HEK293 (cell line): ENCODE measurements around the gene NAP1L2.

Experiments used
- CTCF ChIA-PET: fragments of 350-600 bp; formaldehyde crosslinking; extraction: SDS; loops from one replicate; lab custom pipeline; 2021; ENCODE audit warnings: antibody characterized with exemption; lab: Yijun Ruan, JAX
- POLR2A ChIA-PET: fragments of 300-600 bp; formaldehyde crosslinking; extraction: SDS; loops from one replicate; lab custom pipeline; 2020; ENCODE audit warnings: antibody characterized with exemption, inconsistent platforms; lab: Yijun Ruan, JAX
- H3K27ac ChIP-seq: fragments of 200-500 bp; sonication (Bioruptor generic); 2 replicates; pipeline ENCODE4 v1.5.1; 2014; ENCODE audit warnings: low read depth, low read length, control low read depth, inconsistent platforms; ENCODE audit errors: extremely low read depth
- H3K36me3 ChIP-seq, 2 experiments: fragments of 200-500 bp in 1 of 2; sonication (Bioruptor generic) in 1 of 2; 1 replicate in 1 of 2; 2 replicates in 1 of 2; pipeline ENCODE4 v1.5.1; 2014 to 2017; ENCODE audit warnings: inconsistent platforms in 2 of 2, low read length in 2 of 2; ENCODE audit not compliant: control insufficient read depth in 2 of 2, insufficient read depth in 1 of 2
- H3K4me1 ChIP-seq: fragments of 200-500 bp; sonication (Bioruptor generic); 2 replicates; pipeline ENCODE4 v1.5.1; 2014; ENCODE audit warnings: mild to moderate bottlenecking, low read length, inconsistent platforms; ENCODE audit not compliant: control insufficient read depth, insufficient read depth
- H3K4me3 ChIP-seq: 2 replicates; pipeline ENCODE4 v1.5.1; 2011; ENCODE audit warnings: low read depth, mild to moderate bottlenecking, control low read depth, low read length, moderate library complexity
- H3K9me3 ChIP-seq: fragments of 200-500 bp; sonication (Bioruptor generic); 2 replicates; pipeline ENCODE4 v1.5.1; 2014; ENCODE audit warnings: low read depth, low read length, inconsistent platforms; ENCODE audit not compliant: control insufficient read depth, insufficient read depth
- HOXD13 ChIP-seq: sonication (generic); formaldehyde crosslinking; IDR thresholded peaks from 2 replicates; pipeline ENCODE4 v1.8.0; 2022; ENCODE audit warnings: missing genetic modification reagents, borderline replicate concordance
- PRDM1 ChIP-seq: fragments of 450-650 bp; formaldehyde crosslinking; IDR thresholded peaks from 2 replicates; pipeline ENCODE4; 2016; ENCODE audit warnings: missing biosample characterization, missing genetic modification characterization
- WT1 ChIP-seq: fragments of 450-650 bp; formaldehyde crosslinking; IDR thresholded peaks from 2 replicates; pipeline ENCODE4 v1.5.1; 2016; ENCODE audit warnings: missing biosample characterization, missing genetic modification characterization
- ZEB2 ChIP-seq: fragments of 450-650 bp; formaldehyde crosslinking; IDR thresholded peaks from 2 replicates; pipeline ENCODE4 v1.5.1; 2016; ENCODE audit warnings: missing biosample characterization, missing genetic modification characterization
- ZNF223 ChIP-seq: fragments of 450-650 bp; formaldehyde crosslinking; IDR thresholded peaks from 2 replicates; pipeline ENCODE4 v1.5.1; 2016; ENCODE audit warnings: missing biosample characterization, missing genetic modification characterization
- ZNF530 ChIP-seq: fragments of 450-650 bp; formaldehyde crosslinking; IDR thresholded peaks from 2 replicates; pipeline ENCODE4 v1.5.1; 2016; ENCODE audit warnings: low read depth, missing biosample characterization, missing genetic modification characterization
- TF ChIP-seq, protein P1 (sequence below): IDR thresholded peaks from 2 replicates; pipeline ENCODE4 v1.6.1; 2011; ENCODE audit warnings: mild to moderate bottlenecking, low read depth, low read length, borderline replicate concordance
- TF ChIP-seq, protein P2 (sequence below): fragments of 450-650 bp; formaldehyde crosslinking; IDR thresholded peaks from 2 replicates; pipeline ENCODE4 v1.5.1; 2017; ENCODE audit warnings: missing biosample characterization, mild to moderate bottlenecking, missing genetic modification characterization, moderate library complexity
- TF ChIP-seq, protein P3 (sequence below): fragments of 450-650 bp; formaldehyde crosslinking; IDR thresholded peaks from 2 replicates; pipeline ENCODE4 v1.5.1; 2016; ENCODE audit warnings: missing biosample characterization, missing genetic modification characterization, borderline replicate concordance
- TF ChIP-seq, protein P4 (sequence below): sonication (generic); formaldehyde crosslinking; IDR thresholded peaks from 2 replicates; pipeline ENCODE4 v1.8.1; 2022; ENCODE audit warnings: mild to moderate bottlenecking, moderate library complexity, missing genetic modification reagents
- TF ChIP-seq, protein P5 (sequence below): fragments of 450-650 bp; IDR thresholded peaks from 2 replicates; pipeline ENCODE4 v1.5.1; 2018; ENCODE audit warnings: missing biosample characterization, missing genetic modification characterization
- TF ChIP-seq, protein P6 (sequence below): fragments of 450-650 bp; formaldehyde crosslinking; IDR thresholded peaks from 2 replicates; pipeline ENCODE4 v1.5.1; 2016; ENCODE audit warnings: missing biosample characterization, missing genetic modification characterization
- TF ChIP-seq, protein P7 (sequence below): fragments of 450-650 bp; formaldehyde crosslinking; IDR thresholded peaks from 2 replicates; pipeline ENCODE4 v1.5.1; 2016; ENCODE audit warnings: missing biosample characterization, missing genetic modification characterization

NAP1L2 gene

DNA sequence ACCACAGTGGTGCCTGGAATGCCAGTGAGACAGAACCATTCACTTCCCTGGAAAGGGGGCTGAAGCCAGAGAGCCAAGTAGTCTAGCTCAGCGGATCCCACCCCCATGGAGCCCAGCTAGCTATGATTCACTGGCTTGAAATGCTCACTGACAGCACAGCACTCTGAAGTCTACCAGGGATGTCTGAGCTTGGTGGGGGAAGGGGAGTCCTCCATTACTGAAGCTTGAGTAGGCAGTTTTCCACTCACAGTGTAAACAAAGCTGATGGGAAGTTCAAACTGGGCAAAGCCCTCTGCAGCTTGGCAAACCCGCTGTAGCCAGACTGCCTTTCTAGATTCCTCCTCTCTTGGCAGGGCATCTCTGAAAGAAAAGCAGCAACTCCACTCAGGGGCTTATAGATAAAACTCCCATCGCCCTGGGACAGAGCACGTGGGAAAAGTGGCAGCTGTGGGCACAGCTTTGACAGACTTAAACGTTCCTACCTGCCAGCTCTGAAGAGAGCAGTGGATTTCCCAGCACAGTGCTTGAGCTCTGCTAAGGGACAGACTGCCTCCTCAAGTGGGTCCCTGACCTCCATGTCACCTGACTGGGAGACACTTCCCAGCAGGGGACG lies 32.0 kb downstream of the NAP1L2 start:
- POLR2A ChIA-PET: no interaction called here
- no peak for TF ChIP-seq HOXD13 (CRISPR knock-in tag)
- TF ChIP-seq, protein P1, sequence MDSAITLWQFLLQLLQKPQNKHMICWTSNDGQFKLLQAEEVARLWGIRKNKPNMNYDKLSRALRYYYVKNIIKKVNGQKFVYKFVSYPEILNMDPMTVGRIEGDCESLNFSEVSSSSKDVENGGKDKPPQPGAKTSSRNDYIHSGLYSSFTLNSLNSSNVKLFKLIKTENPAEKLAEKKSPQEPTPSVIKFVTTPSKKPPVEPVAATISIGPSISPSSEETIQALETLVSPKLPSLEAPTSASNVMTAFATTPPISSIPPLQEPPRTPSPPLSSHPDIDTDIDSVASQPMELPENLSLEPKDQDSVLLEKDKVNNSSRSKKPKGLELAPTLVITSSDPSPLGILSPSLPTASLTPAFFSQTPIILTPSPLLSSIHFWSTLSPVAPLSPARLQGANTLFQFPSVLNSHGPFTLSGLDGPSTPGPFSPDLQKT: no peak
- TF ChIP-seq WT1 (tag by site-specific recombination): no peak
- no peak for TF ChIP-seq ZNF223 (tag by site-specific recombination)
- TF ChIP-seq, protein P2, sequence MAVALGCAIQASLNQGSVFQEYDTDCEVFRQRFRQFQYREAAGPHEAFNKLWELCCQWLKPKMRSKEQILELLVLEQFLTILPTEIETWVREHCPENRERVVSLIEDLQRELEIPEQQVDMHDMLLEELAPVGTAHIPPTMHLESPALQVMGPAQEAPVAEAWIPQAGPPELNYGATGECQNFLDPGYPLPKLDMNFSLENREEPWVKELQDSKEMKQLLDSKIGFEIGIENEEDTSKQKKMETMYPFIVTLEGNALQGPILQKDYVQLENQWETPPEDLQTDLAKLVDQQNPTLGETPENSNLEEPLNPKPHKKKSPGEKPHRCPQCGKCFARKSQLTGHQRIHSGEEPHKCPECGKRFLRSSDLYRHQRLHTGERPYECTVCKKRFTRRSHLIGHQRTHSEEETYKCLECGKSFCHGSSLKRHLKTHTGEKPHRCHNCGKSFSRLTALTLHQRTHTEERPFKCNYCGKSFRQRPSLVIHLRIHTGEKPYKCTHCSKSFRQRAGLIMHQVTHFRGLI (tag by site-specific recombination): no peak
- TF ChIP-seq, protein P3, sequence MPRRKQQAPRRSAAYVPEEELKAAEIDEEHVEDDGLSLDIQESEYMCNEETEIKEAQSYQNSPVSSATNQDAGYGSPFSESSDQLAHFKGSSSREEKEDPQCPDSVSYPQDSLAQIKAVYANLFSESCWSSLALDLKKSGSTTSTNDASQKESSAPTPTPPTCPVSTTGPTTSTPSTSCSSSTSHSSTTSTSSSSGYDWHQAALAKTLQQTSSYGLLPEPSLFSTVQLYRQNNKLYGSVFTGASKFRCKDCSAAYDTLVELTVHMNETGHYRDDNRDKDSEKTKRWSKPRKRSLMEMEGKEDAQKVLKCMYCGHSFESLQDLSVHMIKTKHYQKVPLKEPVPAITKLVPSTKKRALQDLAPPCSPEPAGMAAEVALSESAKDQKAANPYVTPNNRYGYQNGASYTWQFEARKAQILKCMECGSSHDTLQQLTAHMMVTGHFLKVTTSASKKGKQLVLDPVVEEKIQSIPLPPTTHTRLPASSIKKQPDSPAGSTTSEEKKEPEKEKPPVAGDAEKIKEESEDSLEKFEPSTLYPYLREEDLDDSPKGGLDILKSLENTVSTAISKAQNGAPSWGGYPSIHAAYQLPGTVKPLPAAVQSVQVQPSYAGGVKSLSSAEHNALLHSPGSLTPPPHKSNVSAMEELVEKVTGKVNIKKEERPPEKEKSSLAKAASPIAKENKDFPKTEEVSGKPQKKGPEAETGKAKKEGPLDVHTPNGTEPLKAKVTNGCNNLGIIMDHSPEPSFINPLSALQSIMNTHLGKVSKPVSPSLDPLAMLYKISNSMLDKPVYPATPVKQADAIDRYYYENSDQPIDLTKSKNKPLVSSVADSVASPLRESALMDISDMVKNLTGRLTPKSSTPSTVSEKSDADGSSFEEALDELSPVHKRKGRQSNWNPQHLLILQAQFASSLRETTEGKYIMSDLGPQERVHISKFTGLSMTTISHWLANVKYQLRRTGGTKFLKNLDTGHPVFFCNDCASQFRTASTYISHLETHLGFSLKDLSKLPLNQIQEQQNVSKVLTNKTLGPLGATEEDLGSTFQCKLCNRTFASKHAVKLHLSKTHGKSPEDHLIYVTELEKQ (tag by site-specific recombination): no peak
- TF ChIP-seq, protein P4, sequence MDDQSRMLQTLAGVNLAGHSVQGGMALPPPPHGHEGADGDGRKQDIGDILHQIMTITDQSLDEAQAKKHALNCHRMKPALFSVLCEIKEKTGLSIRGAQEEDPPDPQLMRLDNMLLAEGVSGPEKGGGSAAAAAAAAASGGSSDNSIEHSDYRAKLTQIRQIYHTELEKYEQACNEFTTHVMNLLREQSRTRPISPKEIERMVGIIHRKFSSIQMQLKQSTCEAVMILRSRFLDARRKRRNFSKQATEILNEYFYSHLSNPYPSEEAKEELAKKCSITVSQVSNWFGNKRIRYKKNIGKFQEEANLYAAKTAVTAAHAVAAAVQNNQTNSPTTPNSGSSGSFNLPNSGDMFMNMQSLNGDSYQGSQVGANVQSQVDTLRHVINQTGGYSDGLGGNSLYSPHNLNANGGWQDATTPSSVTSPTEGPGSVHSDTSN (CRISPR knock-in tag): no peak
- TF ChIP-seq, protein P5, sequence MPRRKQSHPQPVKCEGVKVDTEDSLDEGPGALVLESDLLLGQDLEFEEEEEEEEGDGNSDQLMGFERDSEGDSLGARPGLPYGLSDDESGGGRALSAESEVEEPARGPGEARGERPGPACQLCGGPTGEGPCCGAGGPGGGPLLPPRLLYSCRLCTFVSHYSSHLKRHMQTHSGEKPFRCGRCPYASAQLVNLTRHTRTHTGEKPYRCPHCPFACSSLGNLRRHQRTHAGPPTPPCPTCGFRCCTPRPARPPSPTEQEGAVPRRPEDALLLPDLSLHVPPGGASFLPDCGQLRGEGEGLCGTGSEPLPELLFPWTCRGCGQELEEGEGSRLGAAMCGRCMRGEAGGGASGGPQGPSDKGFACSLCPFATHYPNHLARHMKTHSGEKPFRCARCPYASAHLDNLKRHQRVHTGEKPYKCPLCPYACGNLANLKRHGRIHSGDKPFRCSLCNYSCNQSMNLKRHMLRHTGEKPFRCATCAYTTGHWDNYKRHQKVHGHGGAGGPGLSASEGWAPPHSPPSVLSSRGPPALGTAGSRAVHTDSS: no peak
- no peak for TF ChIP-seq PRDM1
- TF ChIP-seq, protein P6, sequence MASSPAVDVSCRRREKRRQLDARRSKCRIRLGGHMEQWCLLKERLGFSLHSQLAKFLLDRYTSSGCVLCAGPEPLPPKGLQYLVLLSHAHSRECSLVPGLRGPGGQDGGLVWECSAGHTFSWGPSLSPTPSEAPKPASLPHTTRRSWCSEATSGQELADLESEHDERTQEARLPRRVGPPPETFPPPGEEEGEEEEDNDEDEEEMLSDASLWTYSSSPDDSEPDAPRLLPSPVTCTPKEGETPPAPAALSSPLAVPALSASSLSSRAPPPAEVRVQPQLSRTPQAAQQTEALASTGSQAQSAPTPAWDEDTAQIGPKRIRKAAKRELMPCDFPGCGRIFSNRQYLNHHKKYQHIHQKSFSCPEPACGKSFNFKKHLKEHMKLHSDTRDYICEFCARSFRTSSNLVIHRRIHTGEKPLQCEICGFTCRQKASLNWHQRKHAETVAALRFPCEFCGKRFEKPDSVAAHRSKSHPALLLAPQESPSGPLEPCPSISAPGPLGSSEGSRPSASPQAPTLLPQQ (tag by site-specific recombination): no peak
- TF ChIP-seq, protein P7, sequence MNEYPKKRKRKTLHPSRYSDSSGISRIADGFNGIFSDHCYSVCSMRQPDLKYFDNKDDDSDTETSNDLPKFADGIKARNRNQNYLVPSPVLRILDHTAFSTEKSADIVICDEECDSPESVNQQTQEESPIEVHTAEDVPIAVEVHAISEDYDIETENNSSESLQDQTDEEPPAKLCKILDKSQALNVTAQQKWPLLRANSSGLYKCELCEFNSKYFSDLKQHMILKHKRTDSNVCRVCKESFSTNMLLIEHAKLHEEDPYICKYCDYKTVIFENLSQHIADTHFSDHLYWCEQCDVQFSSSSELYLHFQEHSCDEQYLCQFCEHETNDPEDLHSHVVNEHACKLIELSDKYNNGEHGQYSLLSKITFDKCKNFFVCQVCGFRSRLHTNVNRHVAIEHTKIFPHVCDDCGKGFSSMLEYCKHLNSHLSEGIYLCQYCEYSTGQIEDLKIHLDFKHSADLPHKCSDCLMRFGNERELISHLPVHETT (tag by site-specific recombination): no peak
- no peak for TF ChIP-seq ZEB2 (tag by site-specific recombination)
- no peak for TF ChIP-seq ZNF530
- TF ChIP-seq, all 188 proteins: peak for 0
- H3K4me1 ChIP-seq: no peaks in the 10 kb centered on the region
- no peaks in the 10 kb centered on the region for H3K36me3 ChIP-seq
- no peak overlapping the region for H3K4me3 ChIP-seq
- no peaks in the 10 kb centered on the region for H3K9me3 ChIP-seq
- H3K27ac ChIP-seq: no peak overlapping the region
- CTCF ChIA-PET: no interaction called here
